A549 (cell line): ENCODE measurements around the gene ZMYND19. TPM values are rescaled to one million over a fixed set of nuclear protein-coding genes. Genes with fewer than 3 reads are reported as not detected.

Source experiments
- ATAC-seq, 2 experiments: fragments of 200-7000 bp in 1 of 2; fragments of >200 bp in 1 of 2; cut with Nextera tagmentation in 1 of 2; cut with Tn5 transposase in 1 of 2; 3 replicates each; pipeline versions ENCODE4 v1.8.0 to v1.9.1; 2018 to 2020; ENCODE audit warnings: mild to moderate bottlenecking in 1 of 2, moderate library complexity in 1 of 2
- CTCF ChIA-PET: fragments of 300-600 bp; sonication (Branson Sonifier 250); formaldehyde crosslinking; extraction: SDS; loops from one replicate; lab custom pipeline; 2021; ENCODE audit warnings: antibody characterized with exemption, inconsistent platforms; lab: Yijun Ruan, JAX
- POLR2A ChIA-PET: fragments of 350-600 bp; formaldehyde crosslinking; extraction: SDS; loops from one replicate; lab custom pipeline; 2021; ENCODE audit warnings: antibody characterized with exemption, inconsistent platforms; lab: Yijun Ruan, JAX
- DNase-seq, 2 experiments: peaks; one replicate each; pipeline versions ENCODE4 v3.0.0 to v3.0.0-alpha.2; 2011 to 2016; ENCODE audit warnings: low read depth in 1 of 2, low spot score in 1 of 2
- FAIRE-seq: peaks from 2 replicates; lab custom pipeline; 2011; peaks lifted over from hg19 to GRCh38; lab: Jason Lieb, UNC
- H3K27ac ChIP-seq, 2 experiments: fragments of >200 bp; sonication (Bioruptor Twin); formaldehyde crosslinking; 3 replicates each; pipeline ENCODE4 v1.5.1; 2016 to 2017
- H3K4me1 ChIP-seq: fragments of >200 bp; sonication (Bioruptor Twin); formaldehyde crosslinking; 3 replicates; pipeline ENCODE4 v1.6.1; 2016
- H3K4me2 ChIP-seq: fragments of >200 bp; sonication (Bioruptor Twin); formaldehyde crosslinking; 3 replicates; pipeline ENCODE4 v1.6.1; 2016
- H3K4me3 ChIP-seq: fragments of >200 bp; sonication (Bioruptor Twin); formaldehyde crosslinking; 3 replicates; pipeline ENCODE4 v1.5.1; 2016
- H3K9me3 ChIP-seq: fragments of >200 bp; sonication (Bioruptor Twin); formaldehyde crosslinking; 3 replicates; pipeline ENCODE4 v1.6.1; 2016
- BCL3 ChIP-seq: fragments of >200 bp; sonication (Bioruptor Twin); formaldehyde crosslinking; IDR thresholded peaks from 3 replicates; pipeline ENCODE4 v1.6.1; 2016
- BHLHE40 ChIP-seq: IDR thresholded peaks from 2 replicates; pipeline ENCODE4 v1.6.1; 2012; ENCODE audit warnings: low read depth, low read length, inconsistent platforms
- CBX8 ChIP-seq: fragments of 200-600 bp; sonication (generic); IDR thresholded peaks from 2 replicates; pipeline ENCODE4 v1.6.1; 2016
- EP300 ChIP-seq, 2 experiments: fragments of >200 bp; sonication (Bioruptor Twin); formaldehyde crosslinking; IDR thresholded peaks; 2 replicates in 1 of 2; 3 replicates in 1 of 2; pipeline ENCODE4 v1.6.1; 2016 to 2017
- FOSL2 ChIP-seq, 2 experiments: fragments of 450-650 bp in 1 of 2; fragments of >200 bp in 1 of 2; sonication (Bioruptor Twin) in 1 of 2; formaldehyde crosslinking; IDR thresholded peaks; 2 replicates each; pipeline versions ENCODE4 v1.5.0 to v1.6.1; 2016 to 2020; ENCODE audit warnings: mild to moderate bottlenecking in 1 of 2, moderate library complexity in 1 of 2
- JUN ChIP-seq, 2 experiments: fragments of >200 bp; sonication (Bioruptor Twin); formaldehyde crosslinking; IDR thresholded peaks; 2 replicates in 1 of 2; 3 replicates in 1 of 2; pipeline ENCODE4 v1.6.1; 2016 to 2017
- MAFK ChIP-seq: fragments of 450-650 bp; IDR thresholded peaks from 2 replicates; pipeline ENCODE4 v1.6.1; 2014; ENCODE audit not compliant: partially characterized antibody
- MAX ChIP-seq: IDR thresholded peaks from 2 replicates; pipeline ENCODE4 v1.6.1; 2012
- PBX3 ChIP-seq: IDR thresholded peaks from 2 replicates; pipeline ENCODE4 v1.6.1; 2012
- POLR2A ChIP-seq: IDR thresholded peaks from 2 replicates; pipeline ENCODE4 v1.6.1; 2012; ENCODE audit warnings: mild to moderate bottlenecking, low read length
- TFCP2L1 ChIP-seq: fragments of 250-450 bp; sonication (Bioruptor Pico); IDR thresholded peaks from 2 replicates; pipeline ENCODE4 v1.5.0; 2021; ENCODE audit warnings: mild to moderate bottlenecking
- USF2 ChIP-seq: fragments of 450-650 bp; IDR thresholded peaks from 2 replicates; pipeline ENCODE4 v1.6.1; 2014; ENCODE audit warnings: antibody characterized with exemption
- ZSCAN20 ChIP-seq: fragments of 250-450 bp; sonication (Bioruptor Pico); IDR thresholded peaks from 2 replicates; pipeline ENCODE4 v1.8.0; 2022; ENCODE audit warnings: mild to moderate bottlenecking, moderate library complexity
- WGBS: methylation state at CpG from one replicate; pipeline ENCODE4 v1.1.6; 2017; ENCODE audit errors: missing lambda C conversion rate; 5-methylcytosine and 5-hydroxymethylcytosine counted together
- polyA plus RNA-seq, 4 experiments: library from polyadenylated mRNA; depleted of rRNA in 3 of 4; stranded (reverse); fragments of >200 nt; fragmentation: RNase III in 1 of 4; extraction: RNeasy Plus Mini Kit Qiagen cat#74134 plus additional on column Dnase treatment in 1 of 4; gene quantifications; 2 replicates in 3 of 4; 3 replicates in 1 of 4; pipeline ENCODE4 v1.2.3, GENCODE V29; 2011 to 2017

The ZMYND19 gene
- polyA plus RNA-seq, 2 of the 4 experiments (the other 2 are of a cell fraction): 19.6 to 38.7 TPM

GRCh38 chr9:137613259-137613658, 22.9 kb upstream of the ZMYND19 start:
- Histone ChIP-seq H3K27ac (peak overlapping the region; percentile 81 to 88; a peak in 4 of 6 replicates), H3K9me3 (no peaks in the 10 kb centered on the region), H3K4me3 (no peak overlapping the region), H3K4me1 (peaks cover 44% of the 10 kb centered on the region), H3K4me2 (peak overlapping the region; percentile 63; the same call in 1 of the 3 replicates)
- ChIA-PET CTCF (interaction anchor here (0.7 to 2.1 kb wide), 3 partner anchors 34 to 310 kb away, joined by 3 to 10 read pairs (median 3); partner anchors contain the start of gene DPH7), POLR2A (interaction anchor here (1.9 kb wide), 1 partner anchor 22 kb away, joined by 5 read pairs; the partner anchor contains the start of gene ZMYND19)
- peak in 1 of 2 experiments; percentile 1; a peak in 1 of 6 replicates for ATAC-seq
- no peak for DNase-seq
- FAIRE-seq: no peak
- 90% methylated on average over 4 of the region's 5 CpGs for WGBS
- TF ChIP-seq PBX3: peak; percentile 24; the same call in 1 of the 2 replicates
- TF ChIP-seq BCL3: no peak
- 0 out of 5 replicates have a peak, but pooled peaks of 1 of the 2 experiments have one; percentile 13 for TF ChIP-seq JUN (IDR thresholded peaks at IDR 0.05)
- TF ChIP-seq, all 56 proteins: peak for 2

GRCh38 chr9:137612741-137613142, 22.4 kb upstream of the ZMYND19 start:
- DNase-seq (no peak), FAIRE-seq (no peak), ATAC-seq (peak in 1 of 2 experiments; percentile 7; a peak in 2 of 6 replicates)
- Histone ChIP-seq H3K27ac (peak overlapping the region; percentile 81 to 88), H3K4me2 (peak overlapping the region; percentile 63), H3K4me3 (no peak overlapping the region), H3K4me1 (peaks cover 44% of the 10 kb centered on the region), H3K9me3 (no peaks in the 10 kb centered on the region)
- TF ChIP-seq BCL3 (0 out of 3 replicates have a peak, but pooled peaks have one; percentile 23), EP300 (IDR thresholded peaks at IDR 0.05) (no peak)
- 64% methylated on average over 2 of the region's 8 CpGs for WGBS
- ChIA-PET POLR2A (interaction anchor here (1.9 kb wide), 1 partner anchor 22 kb away, joined by 5 read pairs; the partner anchor contains the start of gene ZMYND19), CTCF (interaction anchor here (0.7 to 2.1 kb wide), 2 partner anchors 34 to 309 kb away, joined by 3 to 10 read pairs; partner anchors contain the start of gene DPH7)

GRCh38 chr9:137611623-137612609, 21.6 kb upstream of the ZMYND19 start:
- no peaks in the 10 kb centered on the region for H3K9me3 ChIP-seq
- peak overlapping the region; percentile 63 for H3K4me2 ChIP-seq
- DNase-seq (peak; percentile 89 to 90), FAIRE-seq (no peak), ATAC-seq (peak; percentile 82 to 90)
- POLR2A ChIA-PET: no interaction called here
- H3K27ac ChIP-seq: peak overlapping the region; percentile 81 to 88
- TF ChIP-seq ZSCAN20 (no peak), USF2 (peak; percentile 89), FOSL2 (IDR thresholded peaks at IDR 0.05) (no peak), FOSL2 (CRISPR knock-in tag; IDR thresholded peaks at IDR 0.05) (peak; percentile 83), CBX8 (no peak), POLR2A (peak; percentile 48), MAFK (peak; percentile 31), BHLHE40 (peak; percentile 48; the same call in 1 of the 2 replicates), MAX (peak; percentile 35; the same call in 1 of the 2 replicates), TFCP2L1 (CRISPR knock-in tag) (peak; percentile 52; the same call in 1 of the 2 replicates), JUN (IDR thresholded peaks at IDR 0.05) (peak in 1 of 2 experiments; percentile 58; a peak in 2 of 5 replicates), BCL3 (no peak)
- H3K4me1 ChIP-seq: peaks cover 40% of the 10 kb centered on the region
- CTCF ChIA-PET: interaction anchor here (1.3 to 2.1 kb wide), 3 partner anchors 9 to 61 kb away, joined by 3 to 10 read pairs (median 5); partner anchors contain the start of gene DPH7
- WGBS: 34% methylated on average over 17 of the region's 21 CpGs
- H3K4me3 ChIP-seq: peak overlapping the region; percentile 1; the same call in 1 of the 3 replicates
